HCT116 (cell line): ENCODE results near the gene MPEG1. TPM values are rescaled to one million over a fixed set of nuclear protein-coding genes. Genes with fewer than 3 reads are reported as not detected.

Experiments used
- ATAC-seq: fragments of 200-7000 bp; cut with Tn5 transposase; 2 replicates; pipeline ENCODE4 v1.9.1; 2020; ENCODE audit warnings: mild to moderate bottlenecking, moderate library complexity
- BruUV-seq: library from RNA; stranded (reverse); fragments of 400-500 nt; replicated peaks from 2 replicates; lab custom pipeline; 2021; lab: Mats Ljungman, UMichigan
- CTCF ChIA-PET: fragments of 300-600 bp; sonication (Branson Sonifier 250); formaldehyde crosslinking; loops from one replicate; lab custom pipeline; 2021; ENCODE audit warnings: antibody characterized with exemption; lab: Charles Lee
- POLR2A ChIA-PET: fragments of 300-600, 350-600 bp; sonication (Branson Sonifier 250); formaldehyde crosslinking; loops from one replicate; lab custom pipeline; 2021; ENCODE audit warnings: antibody characterized with exemption; lab: Charles Lee
- RAD21 ChIA-PET, 2 experiments: fragments of 300-600 bp; sonication (Branson Sonifier 250); formaldehyde crosslinking; loops; one replicate each; lab custom pipeline; 2023; ENCODE audit warnings: low total read pairs in 2 of 2; ENCODE audit not compliant: uncharacterized antibody in 2 of 2, unreplicated experiment in 2 of 2, low non-redundant PET in 1 of 2; lab: Charles Lee
- DNase-seq: peaks from one replicate; pipeline ENCODE4 v3.0.0-alpha.2; 2010; ENCODE audit warnings: low read depth, low spot score
- H2AFZ ChIP-seq: fragments of 200-600 bp; shearing (Covaris generic), sonication (generic); 2 replicates; pipeline ENCODE4 v1.6.1; 2017; ENCODE audit warnings: low read depth, mixed run types, mixed read lengths, antibody characterized with exemption, low read length; ENCODE audit not compliant: poor library complexity, severe bottlenecking
- H3K27ac ChIP-seq: 2 replicates; pipeline ENCODE4 v1.5.1; 2012; ENCODE audit warnings: low read depth, low read length
- H3K27me3 ChIP-seq: fragments of 200-600 bp; sonication (generic); 2 replicates; pipeline ENCODE4 v1.6.1; 2016; ENCODE audit warnings: mixed run types, low read length, mixed read lengths; ENCODE audit not compliant: insufficient read depth
- H3K36me3 ChIP-seq, 2 experiments: fragments of 200-500 bp in 1 of 2; fragments of 200-600 bp in 1 of 2; sonication (Bioruptor generic) in 1 of 2; sonication (generic) in 1 of 2; 2 replicates each; pipeline versions ENCODE4 v1.5.1 to v1.6.1; 2014 to 2016; ENCODE audit warnings: low read length in 2 of 2, inconsistent platforms in 1 of 2, mixed read lengths in 1 of 2, mixed run types in 1 of 2; ENCODE audit not compliant: insufficient read depth in 2 of 2, control insufficient read depth in 1 of 2
- H3K4me1 ChIP-seq, 2 experiments: fragments of 200-600 bp in 1 of 2; sonication (generic) in 1 of 2; 2 replicates each; pipeline versions ENCODE4 v1.5.1 to v1.6.1; 2012 to 2017; ENCODE audit warnings: low read length in 2 of 2, inconsistent platforms in 1 of 2, mild to moderate bottlenecking in 1 of 2, mixed read lengths in 1 of 2, mixed run types in 1 of 2, moderate library complexity in 1 of 2; ENCODE audit not compliant: insufficient read depth in 2 of 2, control insufficient read depth in 1 of 2
- H3K4me2 ChIP-seq: fragments of 200-600 bp; sonication (generic); 2 replicates; pipeline ENCODE4 v1.6.1; 2017; ENCODE audit warnings: mixed run types, low read length, mixed read lengths
- H3K4me3 ChIP-seq, 2 experiments: fragments of 200-600 bp in 1 of 2; sonication (generic) in 1 of 2; replicated peaks in 1 of 2; 2 replicates each; pipeline ENCODE4 v1.5.1; 2011 to 2016; ENCODE audit warnings: low read length in 2 of 2, control low read depth in 1 of 2, low read depth in 1 of 2, mild to moderate bottlenecking in 1 of 2, mixed read lengths in 1 of 2, mixed run types in 1 of 2
- H3K79me2 ChIP-seq: fragments of 200-600 bp; sonication (generic); 2 replicates; pipeline ENCODE4 v1.6.1; 2017; ENCODE audit warnings: mild to moderate bottlenecking, mixed run types, low read length, moderate library complexity, mixed read lengths; ENCODE audit not compliant: insufficient read depth
- H3K9ac ChIP-seq: fragments of 200-600 bp; sonication (generic); 2 replicates; pipeline ENCODE4 v1.6.1; 2016; ENCODE audit warnings: low read length, mixed read lengths
- H3K9me2 ChIP-seq: fragments of 200-600 bp; sonication (generic), shearing (Covaris generic); 2 replicates; pipeline ENCODE4 v1.6.1; 2017; ENCODE audit warnings: mixed run types, mild to moderate bottlenecking, moderate library complexity; ENCODE audit not compliant: insufficient read depth
- H3K9me3 ChIP-seq, 2 experiments: fragments of 200-500 bp in 1 of 2; fragments of 200-600 bp in 1 of 2; sonication (Bioruptor generic) in 1 of 2; sonication (generic) in 1 of 2; 2 replicates each; pipeline ENCODE4 v1.6.1; 2014 to 2017; ENCODE audit warnings: low read length in 2 of 2, mixed read lengths in 2 of 2, inconsistent platforms in 1 of 2, low read depth in 1 of 2, mild to moderate bottlenecking in 1 of 2, mixed run types in 1 of 2, moderate library complexity in 1 of 2; ENCODE audit not compliant: control insufficient read depth in 1 of 2, insufficient read depth in 1 of 2
- H4K20me1 ChIP-seq: fragments of 200-600 bp; sonication (generic), shearing (Covaris generic); 2 replicates; pipeline ENCODE4 v1.6.1; 2017; ENCODE audit warnings: mixed run types, mild to moderate bottlenecking, moderate library complexity; ENCODE audit not compliant: insufficient read depth
- ATF3 ChIP-seq: IDR thresholded peaks from 2 replicates; pipeline ENCODE4 v1.6.1; 2012
- CBX3 ChIP-seq: IDR thresholded peaks from 2 replicates; pipeline ENCODE4 v1.6.1; 2012; ENCODE audit warnings: low read depth
- CEBPB ChIP-seq: IDR thresholded peaks from 2 replicates; pipeline ENCODE4 v1.6.1; 2012; ENCODE audit warnings: low read depth
- EGR1 ChIP-seq: IDR thresholded peaks from 2 replicates; pipeline ENCODE4 v1.6.1; 2012; ENCODE audit warnings: low read depth
- ELF1 ChIP-seq: IDR thresholded peaks from 2 replicates; pipeline ENCODE4 v1.6.1; 2012; ENCODE audit warnings: low read depth, borderline replicate concordance
- EZH2phosphoT487 ChIP-seq: fragments of 200-600 bp; IDR thresholded peaks from 2 replicates; pipeline ENCODE4 v1.6.1; 2018; ENCODE audit warnings: antibody characterized with exemption, borderline replicate concordance
- FOSL1 ChIP-seq: IDR thresholded peaks from 2 replicates; pipeline ENCODE4 v1.6.1; 2012; ENCODE audit warnings: low read depth
- JUND ChIP-seq: IDR thresholded peaks from 2 replicates; pipeline ENCODE4 v1.6.1; 2012
- MAX ChIP-seq: IDR thresholded peaks from 2 replicates; pipeline ENCODE4 v1.6.1; 2012
- POLR2A ChIP-seq: IDR thresholded peaks from 2 replicates; pipeline ENCODE4 v1.7.0; 2011; ENCODE audit warnings: borderline replicate concordance; ENCODE audit not compliant: insufficient read depth, insufficient read length; ENCODE audit errors: extremely low read depth
- RAD21 ChIP-seq: IDR thresholded peaks from 2 replicates; pipeline ENCODE4 v1.6.1; 2012; ENCODE audit warnings: low read depth, mild to moderate bottlenecking
- REST ChIP-seq: IDR thresholded peaks from 2 replicates; pipeline ENCODE4 v1.6.1; 2012; ENCODE audit warnings: low read depth
- SIN3A ChIP-seq: IDR thresholded peaks from 2 replicates; pipeline ENCODE4 v1.6.1; 2012; ENCODE audit warnings: low read depth
- SP1 ChIP-seq: IDR thresholded peaks from 2 replicates; pipeline ENCODE4 v1.6.1; 2012; ENCODE audit warnings: low read depth
- SRF ChIP-seq: IDR thresholded peaks from 2 replicates; pipeline ENCODE4 v1.6.1; 2012; ENCODE audit warnings: low read depth
- TCF7L2 ChIP-seq: IDR thresholded peaks from 2 replicates; pipeline ENCODE4 v1.7.0; 2011; ENCODE audit warnings: borderline replicate concordance, inconsistent platforms; ENCODE audit not compliant: insufficient read depth, insufficient read length; ENCODE audit errors: extremely low read depth
- YY1 ChIP-seq: IDR thresholded peaks from 2 replicates; pipeline ENCODE4 v1.6.1; 2011; ENCODE audit warnings: low read length, low read depth, moderate library complexity, mild to moderate bottlenecking; ENCODE audit not compliant: insufficient replicate concordance; ENCODE audit errors: extremely low read depth
- ZFX ChIP-seq: fragments of 450-650 bp; IDR thresholded peaks from 2 replicates; pipeline ENCODE4 v1.6.1; 2017
- intact Hi-C: fragments of 100-400 bp; cut with micrococcal nuclease; formaldehyde crosslinking; loops from 2 replicates; pipeline ENCODE4 v1.10.0; 2022
- total RNA-seq: library from RNA; stranded (reverse); gene quantifications from one replicate; pipeline ENCODE4 v1.2.1, GENCODE V29; 2021; ENCODE audit not compliant: unreplicated experiment
- TF ChIP-seq, protein P1 (sequence below), 3 experiments: fragments of 200-600 bp in 1 of 3; sonication (generic) in 1 of 3; IDR thresholded peaks in 2 of 3; conservative IDR thresholded peaks in 1 of 3; 2 replicates each; pipeline ENCODE4 v1.5.1; 2012 to 2017; ENCODE audit warnings: low read depth in 2 of 3, low read length in 2 of 3, antibody characterized with exemption in 1 of 3, borderline replicate concordance in 1 of 3, control low read depth in 1 of 3, mild to moderate bottlenecking in 1 of 3, mixed read lengths in 1 of 3, mixed run types in 1 of 3, moderate library complexity in 1 of 3; ENCODE audit not compliant: insufficient read depth in 1 of 3
- TF ChIP-seq, protein P2 (sequence below): IDR thresholded peaks from 2 replicates; pipeline ENCODE4 v1.6.1; 2011; ENCODE audit warnings: mild to moderate bottlenecking, low read length, moderate library complexity; ENCODE audit not compliant: insufficient replicate concordance; ENCODE audit errors: extremely low read depth

MPEG1 gene
- total RNA-seq, 1 experiment from 2014 or later = 0.07 TPM

- Histone ChIP-seq H3K9me2 (no peaks in the 10 kb centered on the region), H4K20me1 (no peaks in the 10 kb centered on the region), H3K27me3 (no peaks in the 10 kb centered on the region), H3K4me3 (peak overlapping the region in 1 of 2 experiments; percentile 7; a peak in 1 of 4 replicates), H3K9me3 (no peaks in the 10 kb centered on the region), H3K9ac (no peak overlapping the region), H3K36me3 (no peaks in the 10 kb centered on the region), H3K4me2 (peak overlapping the region; percentile 56), H2AFZ (no peak overlapping the region), H3K27ac (no peak overlapping the region; the same call in 1 of the 2 replicates), H3K79me2 (no peaks in the 10 kb centered on the region), H3K4me1 (peaks cover 13 to 20% of the 10 kb centered on the region in 2 experiments; a peak in 3 of 4 replicates)
- ATAC-seq (peak; percentile 92), DNase-seq (peak; percentile 57)
- RAD21 ChIA-PET = interaction anchor here (1.5 to 2.7 kb wide), 2 partner anchors 14 to 15 kb away, joined by 6 to 10 read pairs; partner anchors contain the start of gene DTX4 (in 2 of the 2)
- POLR2A ChIA-PET = interaction anchor here (0.7 to 0.9 kb wide), 2 partner anchors 21 to 42 kb away, joined by 3 read pairs; no protein-coding TSS in a partner anchor
- BruUV-seq = no TSS peak
- CTCF ChIA-PET = interaction anchor here (0.6 to 3.2 kb wide), 21 partner anchors 8 to 494 kb away, joined by 3 to 68 read pairs (median 3); partner anchors contain the start of genes DTX4, MPEG1 and PATL1
- intact Hi-C loops = loop anchor here (1.0 kb wide), 1 partner anchor 15 kb away; no protein-coding TSS in a partner anchor
- TF ChIP-seq MAX (0 out of 2 replicates have a peak, but pooled peaks have one; percentile 32), JUND (no peak; the same call in 1 of the 2 replicates), ATF3 (no peak), SRF (no peak), TCF7L2 (no peak), EGR1 (no peak), CEBPB (no peak), SIN3A (no peak), YY1 (peak; percentile 67), RAD21 (peak; percentile 42; the same call in 1 of the 2 replicates), POLR2A (no peak), SP1 (peak; percentile 76), FOSL1 (no peak), CBX3 (0 out of 2 replicates have a peak, but pooled peaks have one; percentile 16), REST (no peak), ZFX (no peak), EZH2phosphoT487 (no peak), ELF1 (peak; percentile 31; the same call in 1 of the 2 replicates)
- TF ChIP-seq, protein P1, sequence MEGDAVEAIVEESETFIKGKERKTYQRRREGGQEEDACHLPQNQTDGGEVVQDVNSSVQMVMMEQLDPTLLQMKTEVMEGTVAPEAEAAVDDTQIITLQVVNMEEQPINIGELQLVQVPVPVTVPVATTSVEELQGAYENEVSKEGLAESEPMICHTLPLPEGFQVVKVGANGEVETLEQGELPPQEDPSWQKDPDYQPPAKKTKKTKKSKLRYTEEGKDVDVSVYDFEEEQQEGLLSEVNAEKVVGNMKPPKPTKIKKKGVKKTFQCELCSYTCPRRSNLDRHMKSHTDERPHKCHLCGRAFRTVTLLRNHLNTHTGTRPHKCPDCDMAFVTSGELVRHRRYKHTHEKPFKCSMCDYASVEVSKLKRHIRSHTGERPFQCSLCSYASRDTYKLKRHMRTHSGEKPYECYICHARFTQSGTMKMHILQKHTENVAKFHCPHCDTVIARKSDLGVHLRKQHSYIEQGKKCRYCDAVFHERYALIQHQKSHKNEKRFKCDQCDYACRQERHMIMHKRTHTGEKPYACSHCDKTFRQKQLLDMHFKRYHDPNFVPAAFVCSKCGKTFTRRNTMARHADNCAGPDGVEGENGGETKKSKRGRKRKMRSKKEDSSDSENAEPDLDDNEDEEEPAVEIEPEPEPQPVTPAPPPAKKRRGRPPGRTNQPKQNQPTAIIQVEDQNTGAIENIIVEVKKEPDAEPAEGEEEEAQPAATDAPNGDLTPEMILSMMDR (IDR thresholded peaks at IDR 0.05 in 2 of 3, conservative IDR thresholded peaks at IDR 0.05 in 1 of 3; ENCODE audit: borderline replicate concordance in 1 of 3, insufficient read depth in 1 of 3, low read depth in 2 of 3, low read length in 2 of 3) = peak; percentile 61 to 90 (median 85)
- TF ChIP-seq, protein P2, sequence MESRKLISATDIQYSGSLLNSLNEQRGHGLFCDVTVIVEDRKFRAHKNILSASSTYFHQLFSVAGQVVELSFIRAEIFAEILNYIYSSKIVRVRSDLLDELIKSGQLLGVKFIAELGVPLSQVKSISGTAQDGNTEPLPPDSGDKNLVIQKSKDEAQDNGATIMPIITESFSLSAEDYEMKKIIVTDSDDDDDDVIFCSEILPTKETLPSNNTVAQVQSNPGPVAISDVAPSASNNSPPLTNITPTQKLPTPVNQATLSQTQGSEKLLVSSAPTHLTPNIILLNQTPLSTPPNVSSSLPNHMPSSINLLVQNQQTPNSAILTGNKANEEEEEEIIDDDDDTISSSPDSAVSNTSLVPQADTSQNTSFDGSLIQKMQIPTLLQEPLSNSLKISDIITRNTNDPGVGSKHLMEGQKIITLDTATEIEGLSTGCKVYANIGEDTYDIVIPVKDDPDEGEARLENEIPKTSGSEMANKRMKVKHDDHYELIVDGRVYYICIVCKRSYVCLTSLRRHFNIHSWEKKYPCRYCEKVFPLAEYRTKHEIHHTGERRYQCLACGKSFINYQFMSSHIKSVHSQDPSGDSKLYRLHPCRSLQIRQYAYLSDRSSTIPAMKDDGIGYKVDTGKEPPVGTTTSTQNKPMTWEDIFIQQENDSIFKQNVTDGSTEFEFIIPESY = no peak
These were observed 26.6 kb downstream of the MPEG1 start for GRCh38 chr11:59186130-59186594.
